NOMO-1 treated with DMSO at 0.1 percent for 48 hours (cell line): ENCODE data around the gene PARD6B.
A peak's percentile ranks its signal among the peaks of the same experiment; 100 is the strongest.
"Not testable (repeated sequence)": the region's sequence is repeated elsewhere in the genome, so short reads cannot be mapped to it uniquely, and the experiment has no call there.

Experiments used
- DNase-seq: peaks from one replicate; lab custom pipeline; 2025; ENCODE audit not compliant: unreplicated experiment; lab: John Stamatoyannopoulos, UW

PARD6B gene

DNA sequence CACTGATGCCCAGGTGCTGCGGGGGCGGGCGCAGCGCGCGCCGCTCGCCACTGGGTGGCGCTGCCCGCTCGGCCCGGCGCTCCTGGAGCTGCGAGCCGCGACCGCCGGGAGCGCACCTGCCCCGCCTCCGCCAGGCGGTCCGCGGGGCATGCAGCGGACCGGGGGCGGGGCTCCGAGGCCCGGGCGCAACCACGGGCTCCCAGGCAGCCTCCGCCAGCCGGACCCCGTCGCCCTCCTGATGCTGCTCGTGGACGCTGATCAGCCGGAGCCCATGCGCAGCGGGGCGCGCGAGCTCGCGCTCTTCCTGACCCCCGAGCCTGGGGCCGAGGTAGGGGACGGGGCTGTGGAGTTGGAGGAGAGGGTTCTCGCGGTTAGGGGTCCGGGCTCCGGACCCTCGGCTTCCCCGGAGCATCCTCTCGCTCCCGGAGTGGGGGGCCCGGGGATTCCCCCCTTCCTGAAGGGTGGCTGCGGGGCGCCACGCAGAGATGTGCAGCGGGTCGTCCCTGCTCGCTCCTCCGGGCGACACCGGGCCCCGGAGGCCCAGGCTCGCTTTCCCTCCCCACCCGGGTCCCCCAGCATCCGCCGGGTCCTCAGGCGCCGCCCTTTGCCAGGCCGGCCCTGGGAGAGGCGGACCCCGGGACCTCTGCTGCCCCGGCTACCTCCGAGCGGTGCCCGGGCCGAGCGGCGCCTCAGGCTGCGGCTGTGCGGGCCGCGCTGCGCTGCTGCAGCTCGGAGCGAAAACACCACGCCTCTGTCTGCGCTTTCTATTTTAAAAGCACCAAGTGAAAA, 63.7 kb downstream of the PARD6B start, which contains the start of gene BCAS4:
Gene BCAS4, plus strand, starts transcription at position 216 of the 789 bp plus-strand sequence. Its CDS starts 23 bp downstream, at position 239.
- DNase-seq: peak; percentile 63

- DNase-seq: no peak
Observed at GRCh38 chr20:50797142-50797541, 65.8 kb downstream of the PARD6B start.

DNA sequence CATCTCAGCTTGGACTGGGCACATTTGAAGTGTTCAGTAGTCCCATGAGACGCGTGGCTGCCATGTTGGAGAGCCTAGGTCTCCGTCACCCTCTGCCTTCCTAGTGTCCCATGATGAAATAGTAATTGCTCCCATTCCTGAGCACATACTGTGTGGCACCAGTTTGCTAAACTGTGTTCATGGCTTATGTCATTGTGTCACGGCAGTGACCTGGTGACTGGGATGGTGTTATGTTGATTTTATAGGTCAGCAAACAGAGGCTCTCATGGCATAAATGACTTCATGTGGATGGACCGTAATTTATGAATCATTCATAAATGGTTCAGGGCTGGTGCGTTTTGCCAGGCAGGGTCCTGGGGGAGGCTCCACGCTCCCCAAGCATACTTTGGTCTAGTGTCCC, 67.3 kb downstream of the PARD6B start:
- no peak for DNase-seq

DNA sequence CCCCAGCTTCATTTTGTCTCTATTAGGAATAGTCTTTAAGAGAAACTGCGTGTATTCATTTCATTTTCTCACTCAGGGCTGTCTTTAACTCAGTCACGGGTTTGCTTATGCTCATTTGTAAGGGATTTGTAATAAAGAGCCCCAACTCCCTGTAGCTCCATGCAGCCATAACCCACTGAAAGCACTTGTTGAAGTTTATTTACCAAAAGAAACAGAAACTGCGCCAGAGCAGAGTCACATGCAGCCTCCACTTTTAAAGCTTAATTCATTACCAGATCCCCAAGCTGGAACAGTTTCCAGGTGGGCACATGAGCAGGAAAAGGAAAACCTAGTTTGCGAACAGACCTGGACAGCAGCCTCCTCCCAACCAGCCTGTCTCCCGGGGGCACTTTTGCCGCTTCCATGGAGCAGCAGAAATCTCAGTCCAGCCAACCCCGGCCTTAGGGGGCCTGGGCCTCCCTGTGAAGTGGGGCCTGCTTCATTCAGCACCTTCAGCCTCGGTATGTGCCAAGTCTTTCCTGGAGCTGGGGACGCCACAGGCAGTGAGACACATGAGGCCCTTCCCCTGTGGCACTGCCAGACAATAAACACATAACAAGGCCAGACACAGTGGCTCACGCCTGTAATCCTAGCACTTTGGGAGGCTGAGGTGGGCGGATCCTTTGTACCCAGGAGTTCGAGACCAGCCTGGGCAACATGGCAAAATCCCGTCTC, 68.0 kb downstream of the PARD6B start:
- no peak for DNase-seq

GRCh38 chr20:50799890-50800550, 68.6 kb downstream of the PARD6B start:
- DNase-seq: no peak

- DNase-seq: not testable (repeated sequence)
Observed at GRCh38 chr20:50800986-50801746, 69.8 kb downstream of the PARD6B start.

GRCh38 chr20:50801747-50802125, 70.4 kb downstream of the PARD6B start:
- DNase-seq: no peak

DNA sequence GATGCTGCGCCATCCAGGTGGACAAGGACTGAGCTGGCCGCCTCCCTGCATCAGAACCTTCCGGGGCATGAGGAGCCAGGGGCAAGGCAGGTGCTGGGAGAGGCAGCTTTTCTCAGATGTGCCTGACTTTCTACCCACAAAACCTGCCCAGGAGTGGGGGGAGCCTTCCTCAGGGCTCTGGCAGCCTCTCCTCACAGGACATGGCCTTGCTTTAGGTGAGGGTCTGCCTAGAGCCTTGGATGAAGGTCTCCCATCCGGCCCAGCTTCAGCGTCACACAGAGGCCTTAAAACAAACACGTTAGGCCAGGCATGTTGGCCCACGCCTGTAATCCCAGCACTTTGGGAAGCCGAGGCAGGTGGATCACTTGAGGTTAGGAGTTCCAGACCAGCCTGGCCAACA, 70.9 kb downstream of the PARD6B start:
- DNase-seq: no peak

DNA sequence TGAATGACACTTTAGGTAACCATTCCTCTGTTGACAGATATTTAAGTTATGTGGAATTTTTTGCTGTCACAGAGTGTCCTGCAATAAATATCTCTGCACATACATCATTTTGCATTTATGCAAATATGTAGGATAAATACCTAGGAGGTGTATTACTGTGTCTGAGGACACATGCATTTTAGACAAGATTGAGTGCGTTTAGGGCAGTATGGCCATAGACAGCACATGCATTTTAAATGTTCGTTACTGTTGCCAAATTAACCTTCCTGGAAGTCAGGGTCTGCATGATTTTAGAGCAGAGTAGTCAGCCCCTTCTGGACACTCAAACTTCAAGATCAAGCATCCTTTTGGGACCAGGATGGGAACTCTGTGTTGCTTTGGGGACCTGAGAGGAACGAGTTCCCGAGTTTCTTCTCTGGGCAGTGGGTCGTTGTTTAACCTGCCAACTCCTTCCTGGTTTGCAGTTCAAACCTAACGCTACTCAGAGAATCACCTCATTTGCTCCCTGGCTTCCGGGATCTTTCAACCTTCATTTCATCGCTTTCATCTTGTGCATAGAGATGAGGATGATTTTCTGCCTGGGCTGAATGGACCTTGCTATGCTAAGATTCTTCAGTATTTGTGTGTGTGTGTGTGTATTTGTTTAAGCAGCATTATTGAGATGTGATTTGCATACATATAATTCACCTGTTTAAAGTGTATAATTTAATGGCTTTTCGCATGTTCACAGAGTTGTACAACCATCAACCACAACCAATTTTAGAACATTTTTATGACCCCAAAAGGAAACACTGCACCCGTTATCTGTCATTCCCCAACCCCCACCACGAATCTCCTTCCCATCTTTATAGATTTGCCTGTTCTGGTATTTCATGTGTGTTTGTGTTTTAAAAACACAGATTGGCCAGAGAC, 73.3 kb downstream of the PARD6B start:
- peak; percentile 20 for DNase-seq

- DNase-seq: no peak
Observed at GRCh38 chr20:50805349-50805684, 73.9 kb downstream of the PARD6B start.

DNA sequence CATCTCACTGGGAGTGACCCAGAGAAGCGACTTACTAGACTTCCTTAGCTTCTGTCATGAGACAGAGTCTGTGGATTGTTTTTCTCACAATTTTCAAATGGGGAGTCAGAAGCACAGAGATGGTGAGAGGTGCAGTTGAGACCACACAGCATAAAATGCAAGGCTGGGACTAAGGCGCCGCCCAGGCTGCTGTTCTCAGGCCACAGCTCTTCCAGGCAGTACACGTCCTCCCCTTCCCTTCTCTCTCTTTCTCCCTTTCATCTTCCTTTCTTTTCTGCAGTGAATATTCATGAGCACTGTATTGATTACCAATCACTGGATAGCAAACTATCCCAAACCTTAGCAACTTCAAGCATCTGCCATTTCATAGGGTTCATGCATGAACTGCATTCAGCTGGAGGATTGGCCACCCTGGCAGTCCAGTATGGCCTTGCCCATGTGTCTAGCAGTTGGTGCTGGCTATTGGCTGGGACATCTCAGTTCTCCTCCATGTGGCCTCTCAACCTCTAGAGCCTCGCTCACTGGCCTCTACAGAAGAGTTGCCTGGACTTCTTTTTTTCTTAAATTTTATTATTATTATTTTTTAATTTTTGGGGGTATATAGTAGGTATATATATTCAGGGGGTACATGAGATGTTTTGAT, 74.9 kb downstream of the PARD6B start:
- no peak for DNase-seq
